Neural progenitor cell (in vitro differentiated cells): Measurements from ENCODE around the gene TENT4A. TPM values are rescaled to one million over a fixed set of nuclear protein-coding genes. Genes with fewer than 3 reads are reported as not detected.

Experiments
- DNase-seq: peaks from one replicate; pipeline ENCODE4 v3.0.0-alpha.2; 2016; ENCODE audit warnings: low spot score
- H2AFZ ChIP-seq: fragments of 200-600 bp; sonication (generic); replicated peaks from 2 replicates; pipeline ENCODE4 v1.6.1; 2016; ENCODE audit warnings: antibody characterized with exemption
- H3F3A ChIP-seq: fragments of 200-600 bp; sonication (generic); 2 replicates; pipeline ENCODE4 v1.6.1; 2016; ENCODE audit warnings: antibody characterized with exemption, low read depth
- H3K27ac ChIP-seq: fragments of 200-600 bp; sonication (generic); 2 replicates; pipeline ENCODE4 v1.5.1; 2016; ENCODE audit warnings: mild to moderate bottlenecking
- H3K27me3 ChIP-seq: fragments of 200-600 bp; sonication (generic); 2 replicates; pipeline ENCODE4 v1.6.1; 2016; ENCODE audit warnings: mild to moderate bottlenecking, moderate library complexity
- H3K36me3 ChIP-seq: fragments of 200-600 bp; sonication (generic); 2 replicates; pipeline ENCODE4 v1.5.1; 2016
- H3K4me1 ChIP-seq: fragments of 200-600 bp; sonication (generic); 2 replicates; pipeline ENCODE4 v1.6.1; 2016; ENCODE audit warnings: mixed run types
- H3K4me2 ChIP-seq: fragments of 200-600 bp; sonication (generic); 2 replicates; pipeline ENCODE4 v1.6.1; 2016
- H3K4me3 ChIP-seq: fragments of 200-600 bp; sonication (generic); 2 replicates; pipeline ENCODE4 v1.5.1; 2016
- H3K79me2 ChIP-seq: fragments of 200-600 bp; sonication (generic); 2 replicates; pipeline ENCODE4 v1.6.1; 2016; ENCODE audit warnings: low read depth
- H3K9ac ChIP-seq: fragments of 200-600 bp; sonication (generic); 2 replicates; pipeline ENCODE4 v1.6.1; 2016
- H3K9me3 ChIP-seq: fragments of 200-600 bp; sonication (generic); 2 replicates; pipeline ENCODE4 v1.5.1; 2016; ENCODE audit warnings: low read depth
- H4K20me1 ChIP-seq: fragments of 200-600 bp; sonication (generic); 2 replicates; pipeline ENCODE4 v1.6.1; 2016; ENCODE audit warnings: low read depth
- H3K27ac Mint-ChIP-seq: 3 replicates; pipeline ENCODE4 v1.8.0; 2021; ENCODE audit warnings: mixed read lengths
- H3K27me3 Mint-ChIP-seq: 2 replicates; pipeline ENCODE4 v1.8.0; 2022; ENCODE audit warnings: low read depth, mild to moderate bottlenecking, inconsistent platforms, moderate library complexity, mixed read lengths; ENCODE audit not compliant: insufficient read depth
- H3K36me3 Mint-ChIP-seq: 3 replicates; pipeline ENCODE4 v1.8.0; 2021; ENCODE audit warnings: mixed read lengths
- H3K4me1 Mint-ChIP-seq: 3 replicates; pipeline ENCODE4 v1.8.0; 2021; ENCODE audit warnings: mixed read lengths
- H3K4me3 Mint-ChIP-seq: 3 replicates; pipeline ENCODE4 v1.8.0; 2021; ENCODE audit warnings: mild to moderate bottlenecking, moderate library complexity, mixed read lengths
- H3K9me3 Mint-ChIP-seq: 3 replicates; pipeline ENCODE4 v1.8.0; 2020; ENCODE audit warnings: mixed read lengths
- CTCF ChIP-seq: fragments of 200-600 bp; sonication (generic); IDR thresholded peaks from 2 replicates; pipeline ENCODE4 v1.5.1; 2017; ENCODE audit warnings: antibody characterized with exemption, mild to moderate bottlenecking
- EZH2 ChIP-seq: fragments of 200-600 bp; sonication (generic); IDR thresholded peaks from 2 replicates; pipeline ENCODE4 v1.6.1; 2017; ENCODE audit warnings: antibody characterized with exemption, mild to moderate bottlenecking, moderate library complexity
- EZH2phosphoT487 ChIP-seq: fragments of 200-600 bp; sonication (generic); IDR thresholded peaks from 2 replicates; pipeline ENCODE4 v1.6.1; 2017; ENCODE audit warnings: antibody characterized with exemption
- total RNA-seq: library from RNA; depleted of rRNA; stranded (reverse); fragments of >200 nt; gene quantifications from 2 replicates; pipeline ENCODE4 v1.2.3, GENCODE V29; 2015; ENCODE audit warnings: low replicate concordance

The TENT4A gene
- total RNA-seq, 1 donor from 2014 or later, result 20.9 TPM

DNA sequence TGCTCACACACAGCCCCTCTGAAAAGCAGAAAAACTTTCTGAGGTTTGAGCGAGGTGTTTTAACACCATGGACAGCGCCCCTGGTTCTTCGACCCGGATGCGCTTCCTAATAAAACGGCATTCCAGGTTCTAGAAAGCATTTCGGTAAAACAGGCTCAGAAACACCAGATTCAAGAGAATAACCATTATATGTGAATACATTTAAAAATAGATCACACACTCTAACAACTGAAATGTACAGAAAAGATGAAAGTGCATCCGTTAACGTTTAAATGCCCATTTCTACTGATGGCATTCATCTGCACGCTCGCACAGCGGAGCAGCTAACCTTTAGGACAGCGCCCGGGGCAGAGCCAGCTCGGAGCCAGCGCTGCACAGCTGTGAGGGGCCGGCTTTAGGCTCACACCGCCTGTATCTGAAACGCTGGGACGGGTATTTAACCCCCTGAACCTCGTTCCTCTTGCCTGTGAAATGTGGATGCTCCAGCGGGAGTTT, 26.3 kb upstream of the TENT4A start:
- Histone ChIP-seq H4K20me1 (peaks cover 10% of the 10 kb centered on the region), H3K36me3 (no peaks in the 10 kb centered on the region), H3K4me3 (peak overlapping the region; percentile 66), H3K27ac (no peak overlapping the region), H3K9ac (no peak overlapping the region), H3K27me3 (peaks cover 63% of the 10 kb centered on the region), H3K4me1 (no peaks in the 10 kb centered on the region), H2AFZ (no peak overlapping the region), H3K4me2 (peak overlapping the region; percentile 96), H3K79me2 (no peaks in the 10 kb centered on the region), H3K9me3 (no peaks in the 10 kb centered on the region), H3F3A (peaks cover 7% of the 10 kb centered on the region)
- DNase-seq, result peak; percentile 86
- peaks cover 8% of the 10 kb centered on the region for H3K4me1 Mint-ChIP-seq
- H3K27me3 Mint-ChIP-seq, result peaks cover 8% of the 10 kb centered on the region
- no peaks in the 10 kb centered on the region for H3K9me3 Mint-ChIP-seq
- no peak overlapping the region for H3K27ac Mint-ChIP-seq
- H3K4me3 Mint-ChIP-seq, result peak overlapping the region; percentile 30
- TF ChIP-seq EZH2, result peak; percentile 41
- TF ChIP-seq CTCF, result no peak
- no peaks in the 10 kb centered on the region for H3K36me3 Mint-ChIP-seq

- H3F3A ChIP-seq, result peaks cover 7% of the 10 kb centered on the region
- H3K9me3 ChIP-seq, result no peaks in the 10 kb centered on the region
- H3K36me3 ChIP-seq, result no peaks in the 10 kb centered on the region
- no peak for DNase-seq
- Mint-ChIP-seq H3K27ac (no peak overlapping the region), H3K9me3 (no peaks in the 10 kb centered on the region), H3K27me3 (peaks cover 6% of the 10 kb centered on the region), H3K4me1 (peaks cover 8% of the 10 kb centered on the region), H3K4me3 (peak overlapping the region; percentile 30), H3K36me3 (no peaks in the 10 kb centered on the region)
- H3K9ac ChIP-seq, result no peak overlapping the region
- H3K27ac ChIP-seq, result no peak overlapping the region
- no peak overlapping the region for H2AFZ ChIP-seq
- H3K4me3 ChIP-seq, result peak overlapping the region; percentile 66
- no peaks in the 10 kb centered on the region for H3K4me1 ChIP-seq
- H3K4me2 ChIP-seq, result peak overlapping the region; percentile 96
- H4K20me1 ChIP-seq, result peaks cover 10% of the 10 kb centered on the region
- no peaks in the 10 kb centered on the region for H3K79me2 ChIP-seq
- H3K27me3 ChIP-seq, result peaks cover 69% of the 10 kb centered on the region
- no peak for TF ChIP-seq CTCF
- no peak for TF ChIP-seq EZH2phosphoT487
- TF ChIP-seq EZH2, result no peak
These were observed 25.7 kb upstream of the TENT4A start for GRCh38 chr5:6687505-6687904.

DNA sequence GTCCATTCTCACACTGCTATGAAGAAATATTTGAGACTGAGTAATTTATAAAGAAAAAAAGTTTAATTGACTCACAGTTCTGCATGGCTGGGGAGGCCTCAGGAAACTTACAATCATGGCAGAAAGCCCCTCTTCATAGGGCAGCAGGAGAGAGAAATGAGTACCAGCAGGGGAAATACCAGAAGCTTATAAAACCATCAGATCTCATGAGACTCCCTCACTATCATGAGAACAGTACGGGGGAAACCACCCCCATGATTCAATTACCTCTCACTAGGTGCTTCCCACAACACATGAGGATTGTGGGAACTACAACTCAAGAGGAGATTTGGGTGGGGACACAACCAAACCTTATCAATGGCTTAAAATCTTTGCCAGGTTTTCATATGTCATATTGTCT, 20.3 kb upstream of the TENT4A start:
- no peaks in the 10 kb centered on the region for H3K79me2 ChIP-seq
- TF ChIP-seq CTCF (no peak), EZH2phosphoT487 (no peak), EZH2 (no peak)
- no peaks in the 10 kb centered on the region for H3K9me3 Mint-ChIP-seq
- H2AFZ ChIP-seq, result no peak overlapping the region
- H3F3A ChIP-seq, result no peaks in the 10 kb centered on the region
- H3K9me3 ChIP-seq, result no peaks in the 10 kb centered on the region
- no peaks in the 10 kb centered on the region for H3K4me1 Mint-ChIP-seq
- H3K36me3 Mint-ChIP-seq, result no peaks in the 10 kb centered on the region
- H3K4me3 ChIP-seq, result no peak overlapping the region
- no peak for DNase-seq
- peaks cover 52% of the 10 kb centered on the region for H3K27me3 ChIP-seq
- no peak overlapping the region for H3K27ac ChIP-seq
- no peak overlapping the region for H3K4me2 ChIP-seq
- no peak overlapping the region for H3K4me3 Mint-ChIP-seq
- no peaks in the 10 kb centered on the region for H3K27me3 Mint-ChIP-seq
- H4K20me1 ChIP-seq, result no peaks in the 10 kb centered on the region
- no peak overlapping the region for H3K27ac Mint-ChIP-seq
- no peaks in the 10 kb centered on the region for H3K36me3 ChIP-seq
- H3K9ac ChIP-seq, result no peak overlapping the region
- no peaks in the 10 kb centered on the region for H3K4me1 ChIP-seq
